BE2C (cell line): ENCODE data around the gene DNAH8. TPM values are rescaled to one million over a fixed set of nuclear protein-coding genes. Genes with fewer than 3 reads are reported as not detected.

Source experiments
- DNase-seq: peaks from one replicate; pipeline ENCODE4 v3.0.0-alpha.2; 2020
- H3K27me3 ChIP-seq: fragments of 250-450 bp; sonication (Bioruptor Pico); 2 replicates; pipeline ENCODE4 v1.5.1; 2020; ENCODE audit warnings: mild to moderate bottlenecking
- H3K36me3 ChIP-seq: fragments of 250-450 bp; sonication (Bioruptor Pico); 2 replicates; pipeline ENCODE4 v1.5.1; 2020; ENCODE audit warnings: mild to moderate bottlenecking
- H3K4me1 ChIP-seq: fragments of 250-450 bp; sonication (Bioruptor Pico); 2 replicates; pipeline ENCODE4 v1.5.1; 2020
- H3K4me3 ChIP-seq: 2 replicates; pipeline ENCODE4 v1.5.1; 2011; ENCODE audit warnings: low read depth, low read length
- H3K9me3 ChIP-seq: fragments of 250-450 bp; sonication (Bioruptor Pico); 2 replicates; pipeline ENCODE4 v1.5.1; 2020
- polyA plus RNA-seq: library from polyadenylated mRNA; unstranded; fragments of >200 nt; gene quantifications from one replicate; pipeline ENCODE4 v1.2.1, GENCODE V29; 2012; ENCODE audit warnings: low read depth, missing spikeins; ENCODE audit not compliant: insufficient read length, insufficient read depth
- TF ChIP-seq, protein P1 (sequence below): IDR thresholded peaks from 2 replicates; pipeline ENCODE4 v1.5.1; 2012; ENCODE audit warnings: mild to moderate bottlenecking, low read depth, low read length

Gene DNAH8, protein sequence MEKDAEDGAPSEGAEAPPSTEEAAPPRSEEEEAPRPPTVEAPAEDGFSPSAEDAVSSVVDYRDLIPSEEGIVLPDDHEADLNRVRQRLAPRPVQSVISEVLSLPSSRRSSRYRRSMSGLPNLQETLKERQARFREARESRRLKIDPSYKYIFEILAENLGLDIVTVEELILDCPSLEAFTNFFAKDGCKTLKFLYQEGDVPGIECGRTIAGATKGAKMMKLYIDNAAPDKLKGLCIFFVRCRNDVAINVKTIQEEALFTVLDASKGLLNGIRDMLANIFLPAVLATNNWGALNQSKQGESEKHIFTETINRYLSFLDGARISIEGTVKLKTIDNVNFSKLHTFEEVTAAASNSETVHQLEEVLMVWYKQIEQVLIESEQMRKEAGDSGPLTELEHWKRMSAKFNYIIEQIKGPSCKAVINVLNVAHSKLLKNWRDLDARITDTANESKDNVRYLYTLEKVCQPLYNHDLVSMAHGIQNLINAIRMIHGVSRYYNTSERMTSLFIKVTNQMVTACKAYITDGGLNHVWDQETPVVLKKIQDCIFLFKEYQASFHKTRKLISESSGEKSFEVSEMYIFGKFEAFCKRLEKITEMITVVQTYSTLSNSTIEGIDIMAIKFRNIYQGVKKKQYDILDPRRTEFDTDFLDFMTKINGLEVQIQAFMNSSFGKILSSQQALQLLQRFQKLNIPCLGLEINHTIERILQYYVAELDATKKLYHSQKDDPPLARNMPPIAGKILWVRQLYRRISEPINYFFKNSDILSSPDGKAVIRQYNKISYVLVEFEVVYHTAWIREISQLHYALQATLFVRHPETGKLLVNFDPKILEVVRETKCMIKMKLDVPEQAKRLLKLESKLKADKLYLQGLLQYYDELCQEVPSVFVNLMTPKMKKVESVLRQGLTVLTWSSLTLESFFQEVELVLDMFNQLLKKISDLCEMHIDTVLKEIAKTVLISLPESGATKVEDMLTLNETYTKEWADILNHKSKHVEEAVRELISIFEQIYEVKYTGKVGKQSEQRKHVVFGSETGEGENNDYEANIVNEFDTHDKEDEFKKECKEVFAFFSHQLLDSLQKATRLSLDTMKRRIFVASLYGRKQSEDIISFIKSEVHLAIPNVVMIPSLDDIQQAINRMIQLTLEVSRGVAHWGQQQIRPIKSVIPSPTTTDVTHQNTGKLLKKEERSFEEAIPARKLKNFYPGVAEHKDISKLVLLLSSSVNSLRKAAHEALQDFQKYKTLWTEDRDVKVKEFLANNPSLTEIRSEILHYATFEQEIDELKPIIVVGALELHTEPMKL (N-terminal part only)
- polyA plus RNA-seq = not detected

DNA sequence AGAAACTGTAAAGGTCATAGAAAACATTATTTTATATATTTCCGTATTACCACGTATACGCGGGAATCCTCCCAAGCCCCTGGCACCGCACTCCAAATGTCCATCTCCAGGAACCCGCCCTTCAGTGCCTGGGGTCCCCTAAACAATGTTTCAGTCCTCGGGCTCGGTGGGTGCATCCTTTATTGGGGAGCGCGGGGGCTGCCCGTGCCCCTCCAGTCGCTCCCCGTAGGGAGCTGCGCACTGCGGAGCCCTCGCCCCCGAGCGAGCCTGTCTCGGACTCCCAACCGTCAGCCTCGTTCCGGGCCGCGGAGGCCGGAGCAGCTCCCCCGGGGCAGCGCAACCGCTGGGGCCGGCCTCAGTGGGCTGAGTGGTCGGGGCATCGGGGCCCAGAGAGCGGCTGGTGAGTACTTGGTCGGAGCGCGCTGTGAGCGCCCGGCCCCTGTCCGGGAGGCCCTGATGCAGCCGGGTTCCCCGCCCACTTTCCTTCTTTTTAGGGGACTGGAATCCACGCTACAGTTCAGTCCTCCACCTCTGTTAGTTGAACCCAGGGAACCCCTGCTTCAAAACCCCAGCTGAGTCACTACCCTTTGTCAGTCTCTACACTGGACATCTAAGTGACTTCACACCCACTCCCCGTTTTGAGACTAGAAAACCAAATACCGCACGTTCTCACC, at the start of gene DNAH8:
TSS of gene DNAH8 (plus strand) at position 296 of the 674 bp plus-strand sequence. CDS start 7,499 bp downstream, outside the sequence.
- TF ChIP-seq, protein P1, sequence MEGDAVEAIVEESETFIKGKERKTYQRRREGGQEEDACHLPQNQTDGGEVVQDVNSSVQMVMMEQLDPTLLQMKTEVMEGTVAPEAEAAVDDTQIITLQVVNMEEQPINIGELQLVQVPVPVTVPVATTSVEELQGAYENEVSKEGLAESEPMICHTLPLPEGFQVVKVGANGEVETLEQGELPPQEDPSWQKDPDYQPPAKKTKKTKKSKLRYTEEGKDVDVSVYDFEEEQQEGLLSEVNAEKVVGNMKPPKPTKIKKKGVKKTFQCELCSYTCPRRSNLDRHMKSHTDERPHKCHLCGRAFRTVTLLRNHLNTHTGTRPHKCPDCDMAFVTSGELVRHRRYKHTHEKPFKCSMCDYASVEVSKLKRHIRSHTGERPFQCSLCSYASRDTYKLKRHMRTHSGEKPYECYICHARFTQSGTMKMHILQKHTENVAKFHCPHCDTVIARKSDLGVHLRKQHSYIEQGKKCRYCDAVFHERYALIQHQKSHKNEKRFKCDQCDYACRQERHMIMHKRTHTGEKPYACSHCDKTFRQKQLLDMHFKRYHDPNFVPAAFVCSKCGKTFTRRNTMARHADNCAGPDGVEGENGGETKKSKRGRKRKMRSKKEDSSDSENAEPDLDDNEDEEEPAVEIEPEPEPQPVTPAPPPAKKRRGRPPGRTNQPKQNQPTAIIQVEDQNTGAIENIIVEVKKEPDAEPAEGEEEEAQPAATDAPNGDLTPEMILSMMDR = no peak
- peak; percentile 14 for DNase-seq
- H3K27me3 ChIP-seq = no peaks in the 10 kb centered on the region
- no peaks in the 10 kb centered on the region for H3K36me3 ChIP-seq
- peaks cover 14% of the 10 kb centered on the region for H3K4me1 ChIP-seq
- no peaks in the 10 kb centered on the region for H3K9me3 ChIP-seq
- H3K4me3 ChIP-seq = peak within 1 kb of the TSS; percentile 41

DNA sequence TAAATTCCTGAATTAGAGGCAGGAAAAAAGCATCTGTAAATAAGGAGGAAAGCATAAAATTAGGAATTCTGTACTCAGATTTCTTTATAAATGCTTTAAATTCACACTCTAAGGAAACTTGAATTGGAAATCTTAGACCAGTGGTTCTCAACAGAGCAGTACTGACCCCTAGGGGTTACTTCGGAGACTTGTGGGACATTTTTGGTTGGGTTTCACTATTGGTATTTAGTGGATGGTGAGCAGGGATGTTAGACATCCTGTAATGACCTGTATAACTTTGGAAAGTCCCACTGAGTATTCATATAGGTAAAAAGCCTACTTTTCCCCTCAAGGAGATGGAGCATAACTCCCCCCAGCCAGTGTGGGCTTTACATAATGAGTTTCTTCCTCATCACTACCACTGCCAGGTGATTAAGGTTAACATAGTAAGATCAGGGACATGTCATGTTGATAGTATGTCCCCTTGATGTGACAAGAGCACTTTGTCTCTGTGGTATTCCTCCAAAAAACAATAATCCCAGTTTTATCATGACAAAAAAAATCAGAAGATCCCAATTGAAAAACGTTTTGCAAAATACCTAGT, 43.1 kb upstream of the DNAH8 start:
- TF ChIP-seq, protein P1 = peak; percentile 89
- peaks cover 16% of the 10 kb centered on the region for H3K36me3 ChIP-seq
- no peak overlapping the region for H3K4me3 ChIP-seq
- H3K9me3 ChIP-seq = no peaks in the 10 kb centered on the region
- H3K27me3 ChIP-seq = no peaks in the 10 kb centered on the region
- peaks cover 4% of the 10 kb centered on the region for H3K4me1 ChIP-seq
- peak; percentile 46 for DNase-seq

DNA sequence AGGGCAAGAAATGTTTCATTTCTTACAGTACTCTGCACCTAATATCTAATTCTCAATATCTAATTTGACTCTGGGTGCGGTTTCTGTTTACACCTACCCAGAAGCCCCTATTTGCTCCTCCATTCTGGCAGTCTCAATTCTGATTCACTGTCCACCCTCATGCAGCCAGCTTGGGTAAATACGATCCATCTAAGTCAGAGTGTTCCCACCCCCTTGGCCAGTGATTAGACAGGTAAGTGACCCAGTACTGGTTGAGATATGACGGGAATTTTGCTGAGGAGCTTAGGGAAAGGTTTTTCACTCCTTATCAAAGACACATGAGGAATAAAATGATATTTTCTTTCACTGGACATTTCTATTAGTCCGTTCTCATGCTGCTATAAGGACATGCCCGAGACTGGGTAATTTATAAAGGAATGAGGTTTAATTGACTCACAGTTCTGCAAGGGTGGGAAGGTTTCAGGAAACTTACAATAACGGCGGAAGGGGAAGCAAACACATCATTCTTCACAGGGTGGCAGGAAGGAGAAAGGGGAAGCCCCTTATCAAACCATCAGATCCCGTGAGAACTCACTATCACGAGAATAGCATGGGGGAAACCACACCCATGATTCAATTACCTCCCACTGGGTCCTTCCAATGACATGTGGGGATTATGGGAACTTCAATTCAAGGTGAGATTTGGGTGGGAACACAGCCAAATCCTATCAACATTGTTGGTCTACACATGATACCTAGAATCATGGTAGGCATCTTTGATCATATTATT, 41.5 kb upstream of the DNAH8 start:
- DNase-seq = no peak

DNA sequence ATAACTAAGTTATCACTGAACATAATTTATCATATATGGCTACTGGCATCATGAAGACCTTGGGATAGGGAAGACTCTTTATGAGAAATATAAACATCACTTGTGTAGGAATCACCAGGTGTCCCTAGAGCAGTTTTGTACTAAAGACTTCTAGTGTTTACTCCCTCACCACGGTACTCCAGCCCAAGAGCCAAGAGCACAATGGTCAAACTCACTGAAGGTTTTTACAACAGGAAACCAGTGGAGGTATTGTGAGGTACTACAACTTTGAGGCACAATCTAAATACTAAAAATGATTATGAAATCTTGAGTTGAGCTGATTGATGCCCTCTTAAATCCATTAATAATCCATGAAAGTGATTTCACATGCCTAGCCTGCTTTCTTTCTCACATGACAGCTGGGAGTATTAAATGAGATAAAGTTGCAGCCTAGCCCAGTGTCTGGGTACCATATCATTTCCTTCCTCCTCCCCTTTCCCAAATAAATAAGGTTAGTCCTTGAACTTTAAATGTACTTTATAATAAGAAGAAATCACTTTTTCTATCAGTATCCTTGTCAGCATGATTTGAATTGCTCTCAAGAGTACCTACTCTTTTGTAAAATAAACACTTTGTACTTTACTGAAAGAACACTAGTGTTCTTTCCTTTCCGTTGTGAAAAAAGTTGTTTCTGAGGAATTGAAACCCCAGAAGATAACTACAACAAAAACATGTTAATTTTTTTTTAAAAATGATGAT, 38.7 kb upstream of the DNAH8 start:
- no peak for DNase-seq
- TF ChIP-seq, protein P1 = no peak

More for the DNA sequence above, 41.5 kb upstream of the DNAH8 start:
- TF ChIP-seq, protein P1 = no peak
- no peaks in the 10 kb centered on the region for H3K9me3 ChIP-seq
- no peaks in the 10 kb centered on the region for H3K27me3 ChIP-seq
- peak overlapping the region; percentile 14; the same call in 1 of the 2 replicates for H3K4me3 ChIP-seq
- peaks cover 28% of the 10 kb centered on the region for H3K36me3 ChIP-seq
- peaks cover 4% of the 10 kb centered on the region for H3K4me1 ChIP-seq

More for the DNA sequence above, 38.7 kb upstream of the DNAH8 start:
- Histone ChIP-seq H3K4me3 (no peak overlapping the region), H3K36me3 (peaks cover 49% of the 10 kb centered on the region), H3K4me1 (peaks cover 4% of the 10 kb centered on the region), H3K9me3 (no peaks in the 10 kb centered on the region), H3K27me3 (no peaks in the 10 kb centered on the region)
